Keratinocyte (primary cell): ENCODE measurements around the gene INSRR. TPM values are rescaled to one million over a fixed set of nuclear protein-coding genes. Genes with fewer than 3 reads are reported as not detected.

Experiments used
- DNase-seq: peaks from one replicate; pipeline ENCODE4 v3.0.0-alpha.2; 2011; ENCODE audit warnings: low read depth, missing footprints, low spot score
- FAIRE-seq: peaks from 2 replicates; lab custom pipeline; 2011; peaks lifted over from hg19 to GRCh38; lab: Jason Lieb, UNC
- H2AFZ ChIP-seq: 2 replicates; pipeline ENCODE4 v1.6.0; 2012; ENCODE audit warnings: low read length, control low read depth, inconsistent platforms; ENCODE audit not compliant: control insufficient read depth
- H3K27ac ChIP-seq: 2 replicates; pipeline ENCODE4 v1.5.1; 2011; ENCODE audit warnings: low read length; ENCODE audit not compliant: control insufficient read depth, insufficient read depth
- H3K27me3 ChIP-seq: 3 replicates; pipeline ENCODE4 v1.6.0; 2011; ENCODE audit warnings: low read length; ENCODE audit not compliant: control insufficient read depth, insufficient read depth; ENCODE audit errors: extremely low read depth
- H3K36me3 ChIP-seq, 2 experiments: 2 replicates in 1 of 2; 3 replicates in 1 of 2; pipeline ENCODE4 v1.5.1; 2011; ENCODE audit warnings: low read length in 2 of 2, mild to moderate bottlenecking in 1 of 2; ENCODE audit not compliant: control insufficient read depth in 2 of 2, insufficient read depth in 2 of 2; ENCODE audit errors: extremely low read depth in 1 of 2
- H3K4me1 ChIP-seq: 3 replicates; pipeline ENCODE4 v1.5.1; 2011; ENCODE audit warnings: low read length; ENCODE audit not compliant: control insufficient read depth, insufficient read depth; ENCODE audit errors: extremely low read depth
- H3K4me2 ChIP-seq: 3 replicates; pipeline ENCODE4 v1.6.0; 2011; ENCODE audit warnings: low read depth, low read length; ENCODE audit not compliant: control insufficient read depth, insufficient read depth; ENCODE audit errors: extremely low read depth
- H3K4me3 ChIP-seq, 3 experiments: fragments of 200-600 bp in 1 of 3; sonication (generic) in 1 of 3; 2 replicates in 2 of 3; 3 replicates in 1 of 3; pipeline ENCODE4 v1.5.1; 2011 to 2016; ENCODE audit warnings: low read length in 3 of 3, mild to moderate bottlenecking in 3 of 3, control low read depth in 2 of 3, inconsistent platforms in 1 of 3, low read depth in 1 of 3, mixed read lengths in 1 of 3, mixed run types in 1 of 3, moderate library complexity in 1 of 3; ENCODE audit not compliant: control insufficient read depth in 2 of 3, insufficient read depth in 2 of 3; ENCODE audit errors: extremely low read depth in 1 of 3
- H3K79me2 ChIP-seq: 2 replicates; pipeline ENCODE4 v1.6.0; 2012; ENCODE audit warnings: low read length; ENCODE audit not compliant: control insufficient read depth, insufficient read depth
- H3K9ac ChIP-seq: 3 replicates; pipeline ENCODE4 v1.6.0; 2011; ENCODE audit warnings: low read length; ENCODE audit not compliant: control insufficient read depth, insufficient read depth; ENCODE audit errors: extremely low read depth
- H3K9me1 ChIP-seq: 3 replicates; pipeline ENCODE4 v1.6.0; 2011; ENCODE audit warnings: low read length; ENCODE audit not compliant: control insufficient read depth, insufficient read depth; ENCODE audit errors: extremely low read depth
- H3K9me3 ChIP-seq: 2 replicates; pipeline ENCODE4 v1.5.1; 2012; ENCODE audit warnings: low read depth, low read length; ENCODE audit not compliant: control insufficient read depth
- H4K20me1 ChIP-seq: 3 replicates; pipeline ENCODE4 v1.6.0; 2011; ENCODE audit warnings: low read length; ENCODE audit not compliant: control insufficient read depth, insufficient read depth; ENCODE audit errors: extremely low read depth
- CTCF ChIP-seq, 3 experiments: IDR thresholded peaks in 1 of 3; conservative IDR thresholded peaks in 1 of 3; optimal IDR thresholded peaks in 1 of 3; 2 replicates in 2 of 3; 3 replicates in 1 of 3; pipeline versions ENCODE3 to v1.5.1; 2011; ENCODE audit warnings: low read length in 3 of 3, mild to moderate bottlenecking in 3 of 3, moderate library complexity in 2 of 3, control low read depth in 1 of 3, inconsistent platforms in 1 of 3; ENCODE audit not compliant: insufficient read depth in 2 of 3; ENCODE audit errors: extremely low read depth in 1 of 3
- EZH2 ChIP-seq: IDR thresholded peaks from one replicate; pipeline ENCODE4 v1.6.1; 2012; ENCODE audit warnings: inconsistent platforms, mild to moderate bottlenecking, low read length, moderate library complexity
- dilution Hi-C: fragments of 300-500 bp; cut with MboI; formaldehyde crosslinking; loops from one replicate; pipeline ENCODE4 v1.7.0; 2020; ENCODE audit warnings: low sequenced_read_pairs; ENCODE audit not compliant: extremely low pct_ligation_motif_present
- polyA plus RNA-seq, 5 experiments: library from polyadenylated mRNA; depleted of rRNA in 3 of 5; stranded (reverse) in 3 of 5; stranded (forward) in 1 of 5; unstranded in 1 of 5; fragments of >200 nt; gene quantifications; 1 replicate in 1 of 5; 2 replicates in 3 of 5; 3 replicates in 1 of 5; pipeline versions ENCODE4 v1.2.1 to v1.2.3, GENCODE V29; 2011 to 2012; ENCODE audit warnings: missing spikeins in 2 of 5, low read depth in 1 of 5, low replicate concordance in 1 of 5

Gene INSRR
- polyA plus RNA-seq, 1 donor (not counting 4 experiments of a cell fraction or from before 2014, with no cell fraction given): not detected

- TF ChIP-seq EZH2: no peak
- no peak for TF ChIP-seq CTCF (optimal IDR thresholded peaks at IDR 0.05 in 1 of 3, IDR thresholded peaks at IDR 0.05 in 1 of 3, conservative IDR thresholded peaks at IDR 0.05 in 1 of 3; ENCODE audit: extremely low read depth in 1 of 3, insufficient read depth in 2 of 3, low read length in 3 of 3)
- Histone ChIP-seq H3K9me1 (no peaks in the 10 kb centered on the region), H3K4me2 (no peak overlapping the region), H3K9me3 (no peaks in the 10 kb centered on the region), H3K79me2 (no peaks in the 10 kb centered on the region), H3K4me1 (peaks cover 2% of the 10 kb centered on the region), H3K9ac (no peak overlapping the region), H3K27me3 (peaks cover 55% of the 10 kb centered on the region), H3K27ac (no peak overlapping the region), H2AFZ (no peak overlapping the region), H4K20me1 (peaks cover 2% of the 10 kb centered on the region), H3K36me3 (no peaks in the 10 kb centered on the region), H3K4me3 (no peak overlapping the region)
- dilution Hi-C loops: no loop called here
- no peak for DNase-seq
- no peak for FAIRE-seq
Observed at GRCh38 chr1:156840186-156840897, 18.6 kb downstream of the INSRR start.

GRCh38 chr1:156839426-156840109 is 19.3 kb downstream of the INSRR start:
- Histone ChIP-seq H3K9me3 (no peaks in the 10 kb centered on the region), H3K36me3 (no peaks in the 10 kb centered on the region), H3K4me1 (no peaks in the 10 kb centered on the region), H3K79me2 (no peaks in the 10 kb centered on the region), H3K27ac (no peak overlapping the region), H3K9me1 (no peaks in the 10 kb centered on the region), H3K4me3 (no peak overlapping the region), H3K27me3 (peaks cover 55% of the 10 kb centered on the region), H3K4me2 (no peak overlapping the region), H4K20me1 (peaks cover 2% of the 10 kb centered on the region), H2AFZ (no peak overlapping the region), H3K9ac (no peak overlapping the region)
- no peak for DNase-seq
- TF ChIP-seq EZH2: no peak
- TF ChIP-seq CTCF (optimal IDR thresholded peaks at IDR 0.05 in 1 of 3, IDR thresholded peaks at IDR 0.05 in 1 of 3, conservative IDR thresholded peaks at IDR 0.05 in 1 of 3; ENCODE audit: extremely low read depth in 1 of 3, insufficient read depth in 2 of 3, low read length in 3 of 3): no peak
- no peak for FAIRE-seq
- dilution Hi-C loops: no loop called here
